Smooth muscle cell (in vitro differentiated cells): Measurements from ENCODE around the gene RPL28. TPM values are rescaled to one million over a fixed set of nuclear protein-coding genes. Genes with fewer than 3 reads are reported as not detected.

Experiments used
- DNase-seq: peaks from one replicate; lab custom pipeline; 2025; ENCODE audit not compliant: unreplicated experiment; lab: John Stamatoyannopoulos, UW
- H2AFZ ChIP-seq: fragments of 200-600 bp; sonication (generic); 2 replicates; pipeline ENCODE4 v1.6.0; 2016; ENCODE audit warnings: antibody characterized with exemption, low read depth, mild to moderate bottlenecking
- H3F3A ChIP-seq: fragments of 200-600 bp; sonication (generic); 2 replicates; pipeline ENCODE4 v1.6.0; 2017; ENCODE audit warnings: antibody characterized with exemption, low read depth
- H3K27ac ChIP-seq: fragments of 200-600 bp; sonication (generic); 2 replicates; pipeline ENCODE4 v1.5.1; 2016; ENCODE audit warnings: low read depth, mild to moderate bottlenecking
- H3K27me3 ChIP-seq: fragments of 200-600 bp; sonication (generic); 2 replicates; pipeline ENCODE4 v1.6.1; 2016; ENCODE audit warnings: low read depth, mild to moderate bottlenecking
- H3K36me3 ChIP-seq: fragments of 200-600 bp; sonication (generic); 2 replicates; pipeline ENCODE4 v1.5.1; 2016; ENCODE audit warnings: low read depth
- H3K4me1 ChIP-seq: fragments of 200-600 bp; sonication (generic); 2 replicates; pipeline ENCODE4 v1.5.1; 2016; ENCODE audit warnings: low read depth
- H3K4me2 ChIP-seq: fragments of 200-600 bp; sonication (generic); 2 replicates; pipeline ENCODE4 v1.6.0; 2016; ENCODE audit warnings: mild to moderate bottlenecking
- H3K4me3 ChIP-seq: fragments of 200-600 bp; sonication (generic); 2 replicates; pipeline ENCODE4 v1.5.1; 2016; ENCODE audit warnings: mild to moderate bottlenecking
- H3K79me2 ChIP-seq: fragments of 200-600 bp; sonication (generic); 2 replicates; pipeline ENCODE4 v1.6.0; 2016; ENCODE audit warnings: low read depth, mild to moderate bottlenecking
- H3K9ac ChIP-seq: fragments of 200-600 bp; sonication (generic); 2 replicates; pipeline ENCODE4 v1.6.0; 2016; ENCODE audit warnings: low read depth
- H3K9me3 ChIP-seq: fragments of 200-600 bp; sonication (generic); replicated peaks from 2 replicates; pipeline ENCODE4 v1.5.1; 2016; ENCODE audit warnings: low read depth
- H4K20me1 ChIP-seq: fragments of 200-600 bp; sonication (generic); 2 replicates; pipeline ENCODE4 v1.6.0; 2016; ENCODE audit warnings: low read depth
- WGBS: methylation state at CpG from one replicate; pipeline ENCODE4 v1.1.7; 2016; ENCODE audit warnings: low lambda C conversion rate; 5-methylcytosine and 5-hydroxymethylcytosine counted together
- polyA plus RNA-seq: library from polyadenylated mRNA; unstranded; fragments of >200 nt; fragmentation: Nextera tagmentation; extraction: Ambion mirVana; gene quantifications from 2 replicates; pipeline ENCODE4 v1.2.1, GENCODE V29; 2016
- total RNA-seq: library from RNA; depleted of rRNA; stranded (reverse); fragments of >200 nt; gene quantifications from 2 replicates; pipeline ENCODE4 v1.2.3, GENCODE V29; 2014
- TF ChIP-seq, protein P1 (sequence below): fragments of 200-600 bp; sonication (generic); IDR thresholded peaks from 2 replicates; pipeline ENCODE4 v1.5.1; 2017; ENCODE audit warnings: borderline replicate concordance, mild to moderate bottlenecking, antibody characterized with exemption; ENCODE audit not compliant: insufficient read depth, poor library complexity, severe bottlenecking

RPL28 gene
- total and polyA plus RNA-seq, 2 experiments from 2014 or later: 515 to 1,108 TPM

DNA sequence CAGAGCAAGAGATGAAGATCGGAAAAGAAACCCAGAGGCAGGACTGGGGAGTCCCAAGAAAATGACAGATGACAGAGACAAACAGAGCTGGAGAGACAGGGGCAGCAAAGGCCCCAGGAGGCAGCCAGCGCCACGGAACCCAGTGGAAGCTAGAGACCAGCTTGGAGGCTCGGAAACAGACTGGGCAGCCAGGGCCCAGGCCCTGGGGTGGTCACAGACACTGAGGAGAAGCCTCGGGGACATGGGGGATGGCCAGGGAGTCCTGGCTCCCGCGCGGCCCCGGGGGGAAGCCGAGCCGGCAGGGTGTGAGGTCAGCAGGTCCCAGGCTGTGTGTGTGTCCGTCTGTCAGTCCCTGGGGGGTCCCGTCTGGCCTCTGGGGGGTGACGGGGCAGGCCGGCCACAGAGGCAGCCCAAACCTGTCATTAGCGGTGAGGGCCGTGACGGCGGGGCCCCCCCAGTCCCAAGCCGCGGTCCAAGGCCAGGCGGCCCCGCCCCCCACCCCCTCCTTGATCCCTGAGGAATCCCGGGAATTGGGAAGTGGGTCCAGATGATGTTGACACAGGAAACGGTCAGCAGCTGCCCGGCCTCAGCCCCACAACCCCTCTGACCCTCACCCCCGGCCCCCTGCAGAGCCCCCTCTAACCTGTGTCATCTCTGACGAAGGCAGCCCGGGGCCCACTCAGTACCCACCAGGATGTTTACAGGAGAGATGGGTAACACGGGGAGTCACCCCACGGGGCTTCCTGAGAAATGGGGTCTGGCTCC is 11.6 kb upstream of the RPL28 start:
- TF ChIP-seq, protein P1, sequence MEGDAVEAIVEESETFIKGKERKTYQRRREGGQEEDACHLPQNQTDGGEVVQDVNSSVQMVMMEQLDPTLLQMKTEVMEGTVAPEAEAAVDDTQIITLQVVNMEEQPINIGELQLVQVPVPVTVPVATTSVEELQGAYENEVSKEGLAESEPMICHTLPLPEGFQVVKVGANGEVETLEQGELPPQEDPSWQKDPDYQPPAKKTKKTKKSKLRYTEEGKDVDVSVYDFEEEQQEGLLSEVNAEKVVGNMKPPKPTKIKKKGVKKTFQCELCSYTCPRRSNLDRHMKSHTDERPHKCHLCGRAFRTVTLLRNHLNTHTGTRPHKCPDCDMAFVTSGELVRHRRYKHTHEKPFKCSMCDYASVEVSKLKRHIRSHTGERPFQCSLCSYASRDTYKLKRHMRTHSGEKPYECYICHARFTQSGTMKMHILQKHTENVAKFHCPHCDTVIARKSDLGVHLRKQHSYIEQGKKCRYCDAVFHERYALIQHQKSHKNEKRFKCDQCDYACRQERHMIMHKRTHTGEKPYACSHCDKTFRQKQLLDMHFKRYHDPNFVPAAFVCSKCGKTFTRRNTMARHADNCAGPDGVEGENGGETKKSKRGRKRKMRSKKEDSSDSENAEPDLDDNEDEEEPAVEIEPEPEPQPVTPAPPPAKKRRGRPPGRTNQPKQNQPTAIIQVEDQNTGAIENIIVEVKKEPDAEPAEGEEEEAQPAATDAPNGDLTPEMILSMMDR: no peak
- H3K4me3 ChIP-seq: peak overlapping the region; percentile 12
- no peak for DNase-seq
- no peaks in the 10 kb centered on the region for H3K27me3 ChIP-seq
- H3K27ac ChIP-seq: peak overlapping the region; percentile 97
- H3K9me3 ChIP-seq: no peaks in the 10 kb centered on the region
- peaks cover 9% of the 10 kb centered on the region for H3F3A ChIP-seq
- H3K79me2 ChIP-seq: peaks cover 4% of the 10 kb centered on the region
- H2AFZ ChIP-seq: no peak overlapping the region
- peak overlapping the region; percentile 76 for H3K4me2 ChIP-seq
- peaks cover 37% of the 10 kb centered on the region for H3K4me1 ChIP-seq
- peak overlapping the region; percentile 83 for H3K9ac ChIP-seq
- no peaks in the 10 kb centered on the region for H4K20me1 ChIP-seq
- no peaks in the 10 kb centered on the region for H3K36me3 ChIP-seq
- 8% methylated on average over 21 of the region's 31 CpGs for WGBS

DNA sequence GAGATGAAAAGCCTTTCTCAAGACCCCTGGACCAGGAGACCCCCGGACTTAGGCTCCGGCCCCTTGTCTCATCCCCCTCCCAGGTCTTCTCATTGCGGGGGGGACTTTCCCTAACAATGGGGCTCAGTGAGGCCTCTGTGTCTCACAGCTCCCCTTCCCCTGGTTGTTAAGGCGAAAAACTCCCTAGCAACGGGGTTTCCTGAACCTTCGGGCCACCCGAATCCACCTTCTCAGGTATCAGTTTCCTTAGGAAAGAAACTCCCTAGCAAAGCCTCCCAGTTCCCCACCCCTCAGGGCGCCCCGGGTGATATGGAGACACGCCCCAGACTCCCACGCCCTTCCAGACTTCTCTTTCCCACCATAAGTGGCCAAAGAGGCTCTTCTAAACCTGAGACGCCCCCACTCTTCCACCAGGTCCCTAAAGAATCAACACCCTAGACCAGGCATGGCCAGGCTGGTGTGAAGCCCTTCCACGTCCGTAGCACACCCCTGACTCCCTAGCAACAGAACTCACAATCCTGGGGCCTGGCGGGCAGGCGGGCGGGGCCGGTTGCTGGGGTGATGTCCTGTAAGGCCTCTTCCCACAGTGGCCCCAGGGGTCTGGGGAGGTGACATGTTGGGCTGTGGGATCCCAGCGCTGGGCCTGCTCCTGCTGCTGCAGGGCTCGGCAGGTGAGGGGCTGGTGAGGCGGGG is 9.3 kb upstream of the RPL28 start, which contains the start of gene TMEM190:
Gene TMEM190 (plus strand): TSS at position 586 of the 693 bp plus-strand sequence. CDS start 28 bp downstream, at position 614.
- Histone ChIP-seq H3K4me3 (no peak within 1 kb of the TSS), H3K79me2 (no peaks in the 10 kb centered on the region), H4K20me1 (no peaks in the 10 kb centered on the region), H3K36me3 (no peaks in the 10 kb centered on the region), H3K4me2 (peak within 1 kb of the TSS; percentile 66), H3K27ac (no peak within 1 kb of the TSS), H2AFZ (no peak within 1 kb of the TSS), H3F3A (peaks cover under 1% of the 10 kb centered on the region), H3K4me1 (peaks cover 37% of the 10 kb centered on the region), H3K27me3 (no peaks in the 10 kb centered on the region), H3K9me3 (no peaks in the 10 kb centered on the region), H3K9ac (no peak within 1 kb of the TSS)
- DNase-seq: no peak
- WGBS: 63% methylated on average over 20 of the region's 21 CpGs
- TF ChIP-seq, protein P1: no peak

DNA sequence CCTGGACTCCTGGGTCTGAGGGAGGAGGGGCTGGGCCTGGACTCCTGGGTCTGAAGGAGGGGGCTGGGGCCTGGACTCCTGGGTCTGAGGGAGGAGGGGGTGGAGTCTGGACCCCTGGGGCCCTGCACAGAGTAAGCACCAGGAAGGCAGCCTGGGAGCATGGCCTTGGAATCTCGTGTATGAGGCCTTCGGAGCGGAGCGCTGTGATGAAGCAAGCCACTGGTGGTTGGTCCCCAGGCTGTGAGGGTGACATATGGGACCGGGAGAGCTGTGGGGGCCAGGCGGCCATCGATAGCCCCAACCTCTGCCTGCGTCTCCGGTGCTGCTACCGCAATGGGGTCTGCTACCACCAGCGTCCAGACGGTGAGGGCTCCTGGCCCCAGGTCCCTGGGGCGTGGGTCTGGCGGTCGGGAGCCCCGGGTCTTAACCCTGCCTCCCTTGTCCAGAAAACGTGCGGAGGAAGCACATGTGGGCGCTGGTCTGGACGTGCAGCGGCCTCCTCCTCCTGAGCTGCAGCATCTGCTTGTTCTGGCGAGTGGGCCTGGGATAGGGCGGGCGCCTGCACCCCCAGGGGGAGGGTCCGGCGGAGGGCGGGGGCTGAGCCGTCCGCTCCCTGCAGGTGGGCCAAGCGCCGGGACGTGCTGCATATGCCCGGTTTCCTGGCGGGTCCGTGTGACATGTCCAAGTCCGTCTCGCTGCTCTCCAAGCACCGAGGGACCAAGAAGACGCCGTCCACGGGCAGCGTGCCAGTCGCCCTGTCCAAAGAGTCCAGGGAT is 8.2 kb upstream of the RPL28 start:
- no peaks in the 10 kb centered on the region for H3K36me3 ChIP-seq

More for the DNA sequence above, 8.2 kb upstream of the RPL28 start:
- Histone ChIP-seq H3K4me1 (peaks cover 37% of the 10 kb centered on the region), H3K79me2 (no peaks in the 10 kb centered on the region), H4K20me1 (no peaks in the 10 kb centered on the region), H2AFZ (no peak overlapping the region), H3K27ac (no peak overlapping the region), H3K4me3 (no peak overlapping the region), H3K27me3 (no peaks in the 10 kb centered on the region), H3K9ac (no peak overlapping the region), H3F3A (no peaks in the 10 kb centered on the region), H3K9me3 (no peaks in the 10 kb centered on the region), H3K4me2 (peak overlapping the region; percentile 66)
- WGBS: 23% methylated on average over 34 of the region's 43 CpGs
- DNase-seq: no peak
- TF ChIP-seq, protein P1: no peak
